DMS153 (cell line): ENCODE data around the gene PHYKPL.

Experiments
- DNase-seq: peaks from one replicate; lab custom pipeline; 2025; lab: John Stamatoyannopoulos, UW

The PHYKPL gene

GRCh38 chr5:178223196-178223773 is 9.3 kb downstream of the PHYKPL start:
- no peak for DNase-seq

- DNase-seq, result no peak
Observed at GRCh38 chr5:178222292-178222691, 10.3 kb downstream of the PHYKPL start.

GRCh38 chr5:178221853-178222252 is 10.7 kb downstream of the PHYKPL start:
- no peak for DNase-seq

GRCh38 chr5:178221282-178221681 is 11.3 kb downstream of the PHYKPL start:
- no peak for DNase-seq

- DNase-seq, result no peak
Observed at GRCh38 chr5:178218827-178219226, 13.8 kb downstream of the PHYKPL start.

- DNase-seq, result no peak
Observed at GRCh38 chr5:178218237-178218776, 14.3 kb downstream of the PHYKPL start.

GRCh38 chr5:178216779-178217178 is 15.8 kb downstream of the PHYKPL start:
- DNase-seq, result no peak

- DNase-seq, result no peak
Observed at GRCh38 chr5:178216088-178216534, 16.5 kb downstream of the PHYKPL start.

- no peak for DNase-seq
Observed at GRCh38 chr5:178215280-178216002, 17.2 kb downstream of the PHYKPL start.

- no peak for DNase-seq
Observed at GRCh38 chr5:178214160-178214803, 18.3 kb downstream of the PHYKPL start.

GRCh38 chr5:178213748-178214151 is 18.9 kb downstream of the PHYKPL start:
- no peak for DNase-seq

- no peak for DNase-seq
Observed at GRCh38 chr5:178213003-178213461, 19.6 kb downstream of the PHYKPL start.

- no peak for DNase-seq
Observed at GRCh38 chr5:178212241-178213002, 20.2 kb downstream of the PHYKPL start.

GRCh38 chr5:178211095-178212048 is 21.2 kb downstream of the PHYKPL start:
- no peak for DNase-seq

GRCh38 chr5:178210686-178211085 is 21.9 kb downstream of the PHYKPL start:
- DNase-seq, result no peak

- no peak for DNase-seq
Observed at GRCh38 chr5:178210073-178210535, 22.5 kb downstream of the PHYKPL start.

GRCh38 chr5:178209334-178210072 is 23.1 kb downstream of the PHYKPL start:
- no peak for DNase-seq

GRCh38 chr5:178208540-178209227 is 23.9 kb downstream of the PHYKPL start:
- DNase-seq, result no peak

GRCh38 chr5:178207917-178208280 is 24.7 kb downstream of the PHYKPL start:
- DNase-seq, result no peak
